ENCODE results near the gene COL8A1. TPM values are rescaled to one million over a fixed set of nuclear protein-coding genes. Genes with fewer than 3 reads are reported as not detected.
"Not testable (repeated sequence)": the region's sequence is repeated elsewhere in the genome, so short reads cannot be mapped to it uniquely, and the experiment has no call there.

Gene COL8A1
- total and polyA plus RNA-seq, 5 donors: 16.5 to 57.5 (median 34.4) TPM

GRCh38 chr3:99731499-99731898, 93.1 kb downstream of the COL8A1 start:
- DNase-seq (no peak), ATAC-seq (no peak)
- intact Hi-C loops (cut with DNase I): no loop called here
- Histone ChIP-seq H3K27me3 (ENCODE audit: control insufficient read depth, insufficient read depth) (no peaks in the 10 kb centered on the region), H3K27ac (ENCODE audit: low read length) (no peak overlapping the region), H3K4me1 (ENCODE audit: control insufficient read depth, insufficient read depth, low read length) (no peaks in the 10 kb centered on the region), H3K4me3 (ENCODE audit: low read length) (no peak overlapping the region), H3K9me3 (ENCODE audit: control insufficient read depth, low read length) (no peaks in the 10 kb centered on the region)
- 70% methylated on average over 1 of the region's 1 CpG for WGBS

GRCh38 chr3:99740371-99740770, 102.0 kb downstream of the COL8A1 start:
- intact Hi-C loops (cut with DNase I); H3K27ac ChIP-seq (ENCODE audit: low read length); H3K4me3 ChIP-seq (ENCODE audit: low read length); H3K4me1 ChIP-seq (ENCODE audit: control insufficient read depth, insufficient read depth, low read length); H3K27me3 ChIP-seq (ENCODE audit: control insufficient read depth, insufficient read depth); H3K9me3 ChIP-seq (ENCODE audit: control insufficient read depth, low read length); DNase-seq; ATAC-seq: not testable (repeated sequence)
- 91% methylated on average over 2 of the region's 2 CpGs for WGBS

- Histone ChIP-seq H3K27me3 (ENCODE audit: control insufficient read depth, insufficient read depth) (no peaks in the 10 kb centered on the region), H3K4me1 (ENCODE audit: control insufficient read depth, insufficient read depth, low read length) (no peaks in the 10 kb centered on the region), H3K27ac (ENCODE audit: low read length) (no peak overlapping the region), H3K4me3 (ENCODE audit: low read length) (no peak overlapping the region), H3K9me3 (ENCODE audit: control insufficient read depth, low read length) (no peaks in the 10 kb centered on the region)
- ATAC-seq (peak; percentile 37 to 78), DNase-seq (no peak)
- WGBS: 53% methylated on average over 2 of the region's 2 CpGs
- intact Hi-C loops (cut with DNase I): no loop called here
Measured at GRCh38 chr3:99741588-99741987, 103.2 kb downstream of the COL8A1 start.

GRCh38 chr3:99747915-99748314, 109.5 kb downstream of the COL8A1 start:
- Histone ChIP-seq H3K4me3 (ENCODE audit: low read length) (no peak overlapping the region), H3K27me3 (ENCODE audit: control insufficient read depth, insufficient read depth) (no peaks in the 10 kb centered on the region), H3K9me3 (ENCODE audit: control insufficient read depth, low read length) (no peaks in the 10 kb centered on the region), H3K4me1 (ENCODE audit: control insufficient read depth, insufficient read depth, low read length) (no peaks in the 10 kb centered on the region), H3K27ac (ENCODE audit: low read length) (no peak overlapping the region)
- 60% methylated on average over 3 of the region's 3 CpGs for WGBS
- ATAC-seq (peak; percentile 69 to 72), DNase-seq (peak in 1 of 3 donors; percentile 24)
- intact Hi-C loops (cut with DNase I): loop anchor here in 1 of 4 donors (5.0 kb wide), 1 partner anchor 106 kb away; no protein-coding TSS in a partner anchor

GRCh38 chr3:99751649-99752048, 113.3 kb downstream of the COL8A1 start:
- Histone ChIP-seq H3K4me1 (ENCODE audit: control insufficient read depth, insufficient read depth, low read length) (peaks cover 4% of the 10 kb centered on the region), H3K27ac (ENCODE audit: low read length) (no peak overlapping the region), H3K9me3 (ENCODE audit: control insufficient read depth, low read length) (no peaks in the 10 kb centered on the region), H3K27me3 (ENCODE audit: control insufficient read depth, insufficient read depth) (no peaks in the 10 kb centered on the region), H3K4me3 (ENCODE audit: low read length) (no peak overlapping the region)
- DNase-seq (no peak), ATAC-seq (peak in 1 of 2 donors; percentile 50)
- intact Hi-C loops (cut with DNase I): loop anchor here in 2 of 4 donors (10.0 kb wide), 2 partner anchors 247 to 727 kb away; no protein-coding TSS in a partner anchor
- WGBS: 63% methylated on average over 4 of the region's 4 CpGs

- ATAC-seq (peak; percentile 86 to 89), DNase-seq (peak in 1 of 3 donors; percentile 28)
- Histone ChIP-seq H3K27ac (ENCODE audit: low read length) (no peak overlapping the region), H3K27me3 (ENCODE audit: control insufficient read depth, insufficient read depth) (no peaks in the 10 kb centered on the region), H3K4me3 (ENCODE audit: low read length) (no peak overlapping the region), H3K9me3 (ENCODE audit: control insufficient read depth, low read length) (no peaks in the 10 kb centered on the region), H3K4me1 (ENCODE audit: control insufficient read depth, insufficient read depth, low read length) (peaks cover 4% of the 10 kb centered on the region)
- intact Hi-C loops (cut with DNase I): loop anchor here in 2 of 4 donors (10.0 kb wide), 2 partner anchors 249 to 729 kb away; no protein-coding TSS in a partner anchor
- 2% methylated on average over 3 of the region's 3 CpGs for WGBS
Measured at GRCh38 chr3:99753268-99753975, 115.0 kb downstream of the COL8A1 start.

- Histone ChIP-seq H3K4me1 (ENCODE audit: control insufficient read depth, insufficient read depth, low read length) (peaks cover 4% of the 10 kb centered on the region), H3K4me3 (ENCODE audit: low read length) (no peak overlapping the region), H3K27me3 (ENCODE audit: control insufficient read depth, insufficient read depth) (no peaks in the 10 kb centered on the region), H3K27ac (ENCODE audit: low read length) (no peak overlapping the region), H3K9me3 (ENCODE audit: control insufficient read depth, low read length) (no peaks in the 10 kb centered on the region)
- intact Hi-C loops (cut with DNase I): loop anchor here in 3 of 4 donors (5.0 to 10.0 kb wide), 3 partner anchors 251 to 734 kb away; no protein-coding TSS in a partner anchor
- WGBS: 73% methylated on average over 6 of the region's 6 CpGs
- DNase-seq: peak in 1 of 3 donors; percentile 53
- peak in 1 of 2 donors; percentile 19 for ATAC-seq
Measured at GRCh38 chr3:99755831-99756230, 117.4 kb downstream of the COL8A1 start.

- Histone ChIP-seq H3K27me3 (ENCODE audit: control insufficient read depth, insufficient read depth) (no peaks in the 10 kb centered on the region), H3K27ac (ENCODE audit: low read length) (no peak overlapping the region), H3K4me3 (ENCODE audit: low read length) (no peak overlapping the region), H3K4me1 (ENCODE audit: control insufficient read depth, insufficient read depth, low read length) (peaks cover 4% of the 10 kb centered on the region), H3K9me3 (ENCODE audit: control insufficient read depth, low read length) (no peaks in the 10 kb centered on the region)
- ATAC-seq (no peak), DNase-seq (no peak)
- WGBS: 53% methylated on average over 2 of the region's 2 CpGs
- intact Hi-C loops (cut with DNase I): loop anchor here in 3 of 4 donors (5.0 to 10.0 kb wide), 3 partner anchors 253 to 736 kb away; no protein-coding TSS in a partner anchor
Measured at GRCh38 chr3:99757966-99758365, 119.6 kb downstream of the COL8A1 start.

- Histone ChIP-seq H3K27me3 (ENCODE audit: control insufficient read depth, insufficient read depth) (no peaks in the 10 kb centered on the region), H3K4me3 (ENCODE audit: low read length) (no peak overlapping the region), H3K4me1 (ENCODE audit: control insufficient read depth, insufficient read depth, low read length) (no peaks in the 10 kb centered on the region), H3K27ac (ENCODE audit: low read length) (no peak overlapping the region), H3K9me3 (ENCODE audit: control insufficient read depth, low read length) (no peaks in the 10 kb centered on the region)
- peak in 1 of 2 donors; percentile 29 for ATAC-seq
- WGBS: 67% methylated on average over 3 of the region's 3 CpGs
- no peak for DNase-seq
- intact Hi-C loops (cut with DNase I): loop anchor here in 3 of 4 donors (5.0 to 10.0 kb wide), 3 partner anchors 254 to 736 kb away; no protein-coding TSS in a partner anchor
Measured at GRCh38 chr3:99758502-99759177, 120.2 kb downstream of the COL8A1 start.

GRCh38 chr3:99760031-99760430, 121.6 kb downstream of the COL8A1 start:
- 41% methylated on average over 1 of the region's 1 CpG for WGBS
- Histone ChIP-seq H3K4me1 (ENCODE audit: control insufficient read depth, insufficient read depth, low read length) (no peaks in the 10 kb centered on the region), H3K4me3 (ENCODE audit: low read length) (no peak overlapping the region), H3K27ac (ENCODE audit: low read length) (no peak overlapping the region), H3K27me3 (ENCODE audit: control insufficient read depth, insufficient read depth) (no peaks in the 10 kb centered on the region), H3K9me3 (ENCODE audit: control insufficient read depth, low read length) (no peaks in the 10 kb centered on the region)
- intact Hi-C loops (cut with DNase I): loop anchor here in 1 of 4 donors (10.0 kb wide), 1 partner anchor 265 kb away; no protein-coding TSS in a partner anchor
- ATAC-seq (no peak), DNase-seq (no peak)

GRCh38 chr3:99760629-99761028, 122.2 kb downstream of the COL8A1 start:
- no peak for DNase-seq
- Histone ChIP-seq H3K27me3 (ENCODE audit: control insufficient read depth, insufficient read depth) (no peaks in the 10 kb centered on the region), H3K9me3 (ENCODE audit: control insufficient read depth, low read length) (no peaks in the 10 kb centered on the region), H3K27ac (ENCODE audit: low read length) (no peak overlapping the region), H3K4me3 (ENCODE audit: low read length) (no peak overlapping the region), H3K4me1 (ENCODE audit: control insufficient read depth, insufficient read depth, low read length) (no peaks in the 10 kb centered on the region)
- 25% methylated on average over 2 of the region's 2 CpGs for WGBS
- ATAC-seq: peak; percentile 77 to 80
- intact Hi-C loops (cut with DNase I): loop anchor here in 1 of 4 donors (10.0 kb wide), 1 partner anchor 266 kb away; no protein-coding TSS in a partner anchor

All from right cardiac atrium (tissue), 5 donors.